ENCODE data around the gene KLHL29. TPM values are rescaled to one million over a fixed set of nuclear protein-coding genes. Genes with fewer than 3 reads are reported as not detected.
"Not testable (repeated sequence)": the region's sequence is repeated elsewhere in the genome, so short reads cannot be mapped to it uniquely, and the experiment has no call there.

The KLHL29 gene
- total RNA-seq, 3 donors from 2014 or later (not counting 1 experiment from before 2014, with no cell fraction given): 0.24 to 0.43 (median 0.33) TPM

DNA sequence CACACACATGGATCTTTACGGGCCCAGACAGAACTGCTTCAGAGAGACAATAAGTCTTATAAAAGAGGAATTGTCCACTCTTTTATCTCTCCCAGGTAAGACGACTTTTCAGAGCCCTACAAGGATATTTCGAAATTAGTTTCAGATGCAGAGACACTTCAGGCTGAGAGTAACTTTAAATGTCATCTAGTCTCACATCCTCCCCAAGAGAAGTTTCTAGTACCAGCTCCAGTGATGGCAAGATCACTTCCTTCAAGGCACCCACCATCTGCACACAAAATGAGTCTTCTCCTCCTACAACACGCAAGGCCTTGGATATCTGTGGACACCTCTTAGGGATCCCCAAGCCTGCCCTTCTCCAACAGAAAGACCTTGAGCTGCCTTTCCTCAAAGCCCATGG lies 39.0 kb upstream of the KLHL29 start:
- Histone ChIP-seq H3K4me3 (ENCODE audit: low read length) (no peak overlapping the region), H3K36me3 (ENCODE audit: control insufficient read depth, insufficient read depth, low read length) (no peaks in the 10 kb centered on the region), H3K27ac (ENCODE audit: low read length) (no peak overlapping the region), H3K9me3 (ENCODE audit: control insufficient read depth, insufficient read depth, low read length) (no peaks in the 10 kb centered on the region), H3K4me1 (ENCODE audit: control insufficient read depth, insufficient read depth, low read length) (no peaks in the 10 kb centered on the region), H3K27me3 (ENCODE audit: control insufficient read depth, insufficient read depth, low read length) (no peaks in the 10 kb centered on the region)
- Mint-ChIP-seq H3K27me3 (ENCODE audit: low read depth in 2 of 2) (peaks cover 6 to 13% of the 10 kb centered on the region in 2 donors), H3K4me1 (no peaks in the 10 kb centered on the region), H3K36me3 (no peaks in the 10 kb centered on the region), H3K27ac (no peak overlapping the region), H3K4me3 (no peak overlapping the region), H3K9me3 (no peaks in the 10 kb centered on the region)
- DNase-seq (no peak), ATAC-seq (no peak)
- intact Hi-C loops (cut with micrococcal nuclease): no loop called here
- no peak for TF ChIP-seq CTCF (IDR thresholded peaks at IDR 0.05)
- 80% methylated on average over 4 of the region's 4 CpGs for WGBS (ENCODE audit: insufficient coverage)

GRCh38 chr2:23346781-23347180 lies 38.2 kb upstream of the KLHL29 start:
- Mint-ChIP-seq H3K36me3 (no peaks in the 10 kb centered on the region), H3K4me1 (no peaks in the 10 kb centered on the region), H3K9me3 (no peaks in the 10 kb centered on the region), H3K27me3 (ENCODE audit: low read depth in 2 of 2) (peaks cover 6 to 13% of the 10 kb centered on the region in 2 donors), H3K27ac (no peak overlapping the region), H3K4me3 (no peak overlapping the region)
- no peaks in the 10 kb centered on the region for H3K27me3 ChIP-seq (ENCODE audit: control insufficient read depth, insufficient read depth, low read length)
- ATAC-seq: no peak
- H3K4me1 ChIP-seq (ENCODE audit: control insufficient read depth, insufficient read depth, low read length): peaks cover 4% of the 10 kb centered on the region
- no peak overlapping the region for H3K4me3 ChIP-seq (ENCODE audit: low read length)
- WGBS (ENCODE audit: insufficient coverage): 85% methylated on average over 8 of the region's 8 CpGs
- DNase-seq: no peak
- no peaks in the 10 kb centered on the region for H3K36me3 ChIP-seq (ENCODE audit: control insufficient read depth, insufficient read depth, low read length)
- H3K9me3 ChIP-seq (ENCODE audit: control insufficient read depth, insufficient read depth, low read length): no peaks in the 10 kb centered on the region
- no peak overlapping the region for H3K27ac ChIP-seq (ENCODE audit: low read length)
- intact Hi-C loops (cut with micrococcal nuclease): no loop called here
- TF ChIP-seq CTCF (IDR thresholded peaks at IDR 0.05): no peak

- intact Hi-C loops (cut with micrococcal nuclease): no loop called here
- no peak for TF ChIP-seq CTCF (IDR thresholded peaks at IDR 0.05)
- Mint-ChIP-seq H3K27me3 (ENCODE audit: low read depth in 2 of 2) (peaks cover 6 to 13% of the 10 kb centered on the region in 2 donors), H3K27ac (no peak overlapping the region), H3K4me3 (no peak overlapping the region), H3K36me3 (no peaks in the 10 kb centered on the region), H3K4me1 (no peaks in the 10 kb centered on the region), H3K9me3 (no peaks in the 10 kb centered on the region)
- no peaks in the 10 kb centered on the region for H3K36me3 ChIP-seq (ENCODE audit: control insufficient read depth, insufficient read depth, low read length)
- peaks cover 6% of the 10 kb centered on the region for H3K27me3 ChIP-seq (ENCODE audit: control insufficient read depth, insufficient read depth, low read length)
- WGBS (ENCODE audit: insufficient coverage): 89% methylated on average over 18 of the region's 18 CpGs
- no peak overlapping the region for H3K4me3 ChIP-seq (ENCODE audit: low read length)
- no peaks in the 10 kb centered on the region for H3K9me3 ChIP-seq (ENCODE audit: control insufficient read depth, insufficient read depth, low read length)
- peaks cover 5% of the 10 kb centered on the region for H3K4me1 ChIP-seq (ENCODE audit: control insufficient read depth, insufficient read depth, low read length)
- no peak for ATAC-seq
- no peak overlapping the region for H3K27ac ChIP-seq (ENCODE audit: low read length)
- DNase-seq: no peak
Observed at GRCh38 chr2:23347471-23348092, 37.4 kb upstream of the KLHL29 start.

DNA sequence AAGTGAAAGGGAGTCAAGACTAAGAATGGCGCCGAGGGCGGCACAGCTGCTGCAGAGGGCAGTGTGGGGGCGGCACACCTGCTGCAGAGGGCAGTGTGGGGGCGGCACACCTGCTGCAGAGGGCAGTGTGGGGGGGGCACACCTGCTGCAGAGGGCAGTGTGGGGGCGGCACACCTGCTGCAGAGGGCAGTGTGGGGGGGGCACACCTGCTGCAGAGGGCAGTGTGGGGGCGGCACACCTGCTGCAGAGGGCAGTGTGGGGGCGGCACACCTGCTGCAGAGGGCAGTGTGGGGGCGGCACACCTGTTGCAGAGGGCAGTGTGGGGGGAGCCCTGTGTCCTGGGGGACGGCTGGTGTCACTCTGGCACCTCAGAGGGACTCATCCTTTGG lies 36.9 kb upstream of the KLHL29 start:
- peaks cover 8 to 13% of the 10 kb centered on the region in 2 donors for H3K27me3 Mint-ChIP-seq (ENCODE audit: low read depth in 2 of 2)
- H3K9me3 Mint-ChIP-seq; DNase-seq; H3K27ac ChIP-seq (ENCODE audit: low read length); H3K36me3 Mint-ChIP-seq; H3K4me1 ChIP-seq (ENCODE audit: control insufficient read depth, insufficient read depth, low read length); H3K4me3 Mint-ChIP-seq; ATAC-seq; H3K27ac Mint-ChIP-seq; H3K36me3 ChIP-seq (ENCODE audit: control insufficient read depth, insufficient read depth, low read length); H3K27me3 ChIP-seq (ENCODE audit: control insufficient read depth, insufficient read depth, low read length); H3K9me3 ChIP-seq (ENCODE audit: control insufficient read depth, insufficient read depth, low read length); H3K4me3 ChIP-seq (ENCODE audit: low read length); intact Hi-C loops (cut with micrococcal nuclease); H3K4me1 Mint-ChIP-seq: not testable (repeated sequence)
- 87% methylated on average over 8 of the region's 10 CpGs for WGBS (ENCODE audit: insufficient coverage)
